Measurements from ENCODE around the gene CRKL. TPM values are rescaled to one million over a fixed set of nuclear protein-coding genes. Genes with fewer than 3 reads are reported as not detected.
"Not testable (repeated sequence)": the region's sequence is repeated elsewhere in the genome, so short reads cannot be mapped to it uniquely, and the experiment has no call there.

The CRKL gene
- total RNA-seq, 2 donors from 2014 or later, result 46.7 to 53.7 TPM

GRCh38 chr22:20927940-20928572, 10.8 kb downstream of the CRKL start:
- Histone ChIP-seq H3K27ac (no peak overlapping the region), H3K4me1 (peaks cover 0 to 14% of the 10 kb centered on the region in 2 donors), H3K36me3 (no peaks in the 10 kb centered on the region), H3K4me3 (no peak overlapping the region), H3K27me3 (no peaks in the 10 kb centered on the region), H3K9me3 (no peaks in the 10 kb centered on the region)
- no peak for DNase-seq (ENCODE audit: low spot score)
- TF ChIP-seq, protein P1, sequence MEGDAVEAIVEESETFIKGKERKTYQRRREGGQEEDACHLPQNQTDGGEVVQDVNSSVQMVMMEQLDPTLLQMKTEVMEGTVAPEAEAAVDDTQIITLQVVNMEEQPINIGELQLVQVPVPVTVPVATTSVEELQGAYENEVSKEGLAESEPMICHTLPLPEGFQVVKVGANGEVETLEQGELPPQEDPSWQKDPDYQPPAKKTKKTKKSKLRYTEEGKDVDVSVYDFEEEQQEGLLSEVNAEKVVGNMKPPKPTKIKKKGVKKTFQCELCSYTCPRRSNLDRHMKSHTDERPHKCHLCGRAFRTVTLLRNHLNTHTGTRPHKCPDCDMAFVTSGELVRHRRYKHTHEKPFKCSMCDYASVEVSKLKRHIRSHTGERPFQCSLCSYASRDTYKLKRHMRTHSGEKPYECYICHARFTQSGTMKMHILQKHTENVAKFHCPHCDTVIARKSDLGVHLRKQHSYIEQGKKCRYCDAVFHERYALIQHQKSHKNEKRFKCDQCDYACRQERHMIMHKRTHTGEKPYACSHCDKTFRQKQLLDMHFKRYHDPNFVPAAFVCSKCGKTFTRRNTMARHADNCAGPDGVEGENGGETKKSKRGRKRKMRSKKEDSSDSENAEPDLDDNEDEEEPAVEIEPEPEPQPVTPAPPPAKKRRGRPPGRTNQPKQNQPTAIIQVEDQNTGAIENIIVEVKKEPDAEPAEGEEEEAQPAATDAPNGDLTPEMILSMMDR (IDR thresholded peaks at IDR 0.05), result no peak

DNA sequence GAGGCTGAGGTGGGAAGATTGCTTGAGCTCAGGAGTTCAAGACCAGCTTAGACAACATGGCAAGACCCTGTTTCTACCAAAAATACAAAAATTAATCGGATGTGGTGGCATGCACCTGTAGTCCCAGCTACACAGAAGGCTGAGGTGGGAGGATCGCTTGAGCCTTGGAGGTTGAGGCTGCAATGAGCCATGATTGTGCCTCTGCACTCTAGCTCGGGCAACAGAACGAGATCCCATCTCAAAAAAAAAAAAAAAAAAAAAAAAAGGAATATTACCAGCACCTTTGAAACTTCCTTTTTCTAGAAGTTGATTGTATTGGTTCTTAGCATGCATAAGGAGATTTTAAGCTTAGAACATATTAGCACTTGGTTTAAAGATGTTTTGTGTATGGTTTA, 11.4 kb downstream of the CRKL start:
- TF ChIP-seq, protein P1 (IDR thresholded peaks at IDR 0.05), result no peak
- no peaks in the 10 kb centered on the region for H3K27me3 ChIP-seq
- no peaks in the 10 kb centered on the region for H3K9me3 ChIP-seq
- H3K4me1 ChIP-seq, result peaks cover 0 to 14% of the 10 kb centered on the region in 2 donors
- H3K36me3 ChIP-seq, result no peaks in the 10 kb centered on the region
- H3K4me3 ChIP-seq, result no peak overlapping the region
- no peak overlapping the region for H3K27ac ChIP-seq
- no peak for DNase-seq (ENCODE audit: low spot score)

DNA sequence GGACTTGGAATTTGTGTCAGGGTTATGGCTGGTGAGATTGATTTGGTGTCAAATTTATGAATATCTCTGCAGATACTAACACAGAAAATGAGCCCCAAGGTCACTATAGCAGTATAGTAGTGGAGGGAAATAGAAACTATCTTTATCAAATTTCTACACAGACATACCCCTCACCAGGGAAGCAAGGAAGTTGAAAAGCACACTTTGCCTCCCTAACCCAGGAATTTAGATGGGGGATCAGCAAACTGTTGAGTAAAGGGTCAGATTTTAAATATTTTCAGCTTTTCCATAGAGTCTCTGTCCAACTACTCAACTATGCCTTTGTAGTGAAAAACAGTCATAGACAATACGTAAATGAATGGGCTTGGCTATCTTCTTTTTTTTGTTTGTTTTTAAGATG, 12.8 kb downstream of the CRKL start:
- TF ChIP-seq, protein P1 (IDR thresholded peaks at IDR 0.05), result no peak
- no peak overlapping the region for H3K27ac ChIP-seq
- H3K27me3 ChIP-seq, result no peaks in the 10 kb centered on the region
- DNase-seq (ENCODE audit: low spot score), result no peak
- H3K4me3 ChIP-seq, result no peak overlapping the region
- H3K9me3 ChIP-seq, result no peaks in the 10 kb centered on the region
- H3K4me1 ChIP-seq, result peaks cover 0 to 14% of the 10 kb centered on the region in 2 donors
- peaks cover 6% of the 10 kb centered on the region for H3K36me3 ChIP-seq

DNA sequence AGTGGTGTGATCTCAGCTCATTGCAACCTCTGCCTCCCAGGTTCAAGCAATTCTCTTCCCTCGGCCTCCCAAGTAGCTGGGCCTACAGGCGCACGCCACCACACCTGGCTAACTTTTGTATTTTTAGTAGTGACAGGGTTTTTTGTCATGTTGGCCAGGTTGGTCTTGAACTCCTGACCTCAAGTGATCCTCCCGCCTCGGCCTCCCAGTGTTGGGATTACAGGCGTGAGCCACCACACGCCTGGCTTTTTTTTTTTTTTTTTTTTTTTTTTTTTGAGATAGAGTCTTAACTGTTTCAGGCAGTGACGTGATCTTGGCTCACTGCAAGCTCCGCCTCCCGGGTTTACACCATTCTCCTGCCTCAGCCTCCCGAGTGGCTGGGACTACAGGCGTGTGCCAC, 13.2 kb downstream of the CRKL start:
- H3K27me3 ChIP-seq; H3K36me3 ChIP-seq; H3K9me3 ChIP-seq; DNase-seq (ENCODE audit: low spot score); H3K4me3 ChIP-seq; H3K27ac ChIP-seq: not testable (repeated sequence)
- H3K4me1 ChIP-seq, result peaks cover 0 to 15% of the 10 kb centered on the region in 2 donors

DNA sequence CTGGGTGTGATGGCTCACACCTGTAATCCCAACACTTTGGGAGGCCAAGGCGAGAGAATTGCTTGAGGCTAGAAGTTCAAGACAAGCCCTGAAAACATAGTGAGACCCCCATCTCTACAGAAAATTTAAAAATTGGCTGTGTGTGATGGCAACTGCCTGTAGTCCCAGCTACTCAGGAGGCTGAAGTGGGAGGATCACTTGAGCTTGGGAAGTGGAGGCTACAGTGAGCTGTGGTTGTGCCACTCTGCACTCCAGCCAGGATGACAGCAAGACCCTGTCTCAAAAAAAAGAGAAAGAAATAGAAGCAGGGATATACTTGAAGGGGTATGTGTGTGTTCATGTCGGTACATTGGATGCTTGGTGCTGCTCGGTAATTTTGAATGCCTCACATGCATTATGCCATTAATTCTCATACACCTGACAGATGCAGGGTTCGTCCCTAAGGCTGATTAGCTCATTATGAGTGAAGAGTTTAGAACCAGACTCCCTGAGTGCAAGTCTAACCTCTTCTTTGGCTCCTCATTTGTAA, 14.0 kb downstream of the CRKL start:
- Histone ChIP-seq H3K27ac (no peak overlapping the region), H3K4me3 (no peak overlapping the region), H3K36me3 (peaks cover 10% of the 10 kb centered on the region), H3K4me1 (peaks cover 0 to 14% of the 10 kb centered on the region in 2 donors), H3K9me3 (no peaks in the 10 kb centered on the region), H3K27me3 (no peaks in the 10 kb centered on the region)
- no peak for DNase-seq (ENCODE audit: low spot score)
- TF ChIP-seq, protein P1 (IDR thresholded peaks at IDR 0.05), result no peak

DNA sequence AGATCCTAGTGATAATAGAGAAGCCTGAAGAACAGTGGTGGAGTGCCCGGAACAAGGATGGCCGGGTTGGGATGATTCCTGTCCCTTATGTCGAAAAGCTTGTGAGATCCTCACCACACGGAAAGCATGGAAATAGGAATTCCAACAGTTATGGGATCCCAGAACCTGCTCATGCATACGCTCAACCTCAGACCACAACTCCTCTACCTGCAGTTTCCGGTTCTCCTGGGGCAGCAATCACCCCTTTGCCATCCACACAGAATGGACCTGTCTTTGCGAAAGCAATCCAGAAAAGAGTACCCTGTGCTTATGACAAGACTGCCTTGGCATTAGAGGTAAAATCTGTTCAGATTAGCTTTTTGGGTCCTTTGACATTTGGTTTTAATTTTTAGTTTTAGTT, 16.7 kb downstream of the CRKL start:
- Histone ChIP-seq H3K36me3 (peaks cover 15% of the 10 kb centered on the region), H3K27ac (no peak overlapping the region), H3K4me1 (peaks cover 0 to 25% of the 10 kb centered on the region in 2 donors), H3K27me3 (no peaks in the 10 kb centered on the region), H3K9me3 (no peaks in the 10 kb centered on the region), H3K4me3 (no peak overlapping the region)
- DNase-seq (ENCODE audit: low spot score), result no peak
- TF ChIP-seq, protein P1 (IDR thresholded peaks at IDR 0.05), result no peak

- not testable (repeated sequence) for H3K27ac ChIP-seq; H3K27me3 ChIP-seq; DNase-seq (ENCODE audit: low spot score); H3K9me3 ChIP-seq; H3K4me3 ChIP-seq
- Histone ChIP-seq H3K4me1 (peaks cover 0 to 32% of the 10 kb centered on the region in 2 donors), H3K36me3 (peaks cover 15% of the 10 kb centered on the region)
These were observed 17.8 kb downstream of the CRKL start for GRCh38 chr22:20935049-20935448.

GRCh38 chr22:20935780-20936539, 18.8 kb downstream of the CRKL start:
- Histone ChIP-seq H3K36me3 (peaks cover 15% of the 10 kb centered on the region), H3K4me1 (peaks cover 0 to 41% of the 10 kb centered on the region in 2 donors)
- not testable (repeated sequence) for DNase-seq (ENCODE audit: low spot score); H3K4me3 ChIP-seq; H3K27ac ChIP-seq; H3K27me3 ChIP-seq; H3K9me3 ChIP-seq

Data from right atrium auricular region (tissue), 2 donors.